Measurements from ENCODE around the gene SPOCK3.

SPOCK3 gene

DNA sequence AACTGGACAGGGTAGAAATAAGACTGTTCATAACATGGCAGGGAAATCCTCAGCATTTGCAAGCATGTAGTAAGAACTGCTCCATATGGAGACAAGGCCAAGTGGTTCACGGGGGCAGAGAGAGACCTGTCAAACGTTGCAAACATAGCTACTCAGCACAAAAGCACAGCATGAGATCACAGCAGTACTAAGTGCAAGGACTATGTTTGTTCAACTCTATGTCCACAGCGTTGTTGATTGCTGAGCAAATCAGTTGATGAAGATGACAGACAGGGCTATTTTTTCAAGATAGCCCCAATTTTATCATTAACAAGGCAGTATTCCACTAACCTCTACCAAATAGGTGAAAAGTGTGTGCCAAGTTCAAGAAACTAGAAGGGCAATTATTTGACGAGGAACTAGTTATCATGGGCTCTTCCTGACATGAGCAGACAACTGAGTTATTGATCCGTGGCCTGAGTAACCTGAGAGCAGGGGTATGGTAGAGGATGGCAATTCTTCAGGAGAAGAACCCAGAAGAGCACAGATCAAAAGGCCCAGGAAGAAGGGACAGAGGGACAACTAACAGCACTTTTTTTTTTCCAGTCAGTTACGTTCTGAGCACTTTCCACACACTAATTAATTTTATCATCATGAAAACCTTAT, 57.4 kb downstream of the SPOCK3 start:
- DNase-seq: no peak

DNA sequence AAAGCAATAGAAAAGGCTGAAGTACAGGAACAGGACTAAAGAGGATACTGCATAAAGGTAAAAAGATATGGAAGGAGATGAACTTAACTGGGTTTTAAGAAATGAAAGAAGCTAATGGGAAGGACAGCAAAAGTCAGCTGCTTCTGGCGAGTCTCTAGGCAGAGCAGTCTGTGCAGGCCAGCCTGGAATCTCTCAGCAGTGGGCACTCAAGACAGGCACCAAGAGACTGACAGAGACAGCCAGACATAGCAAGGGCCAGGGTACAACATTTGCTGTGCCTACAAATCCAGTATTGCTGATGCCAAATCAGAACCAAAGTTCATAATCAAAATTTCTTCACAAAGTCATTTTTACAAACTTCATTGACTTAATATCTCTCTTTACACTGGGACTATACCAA, 62.4 kb downstream of the SPOCK3 start:
- no peak for DNase-seq

DNA sequence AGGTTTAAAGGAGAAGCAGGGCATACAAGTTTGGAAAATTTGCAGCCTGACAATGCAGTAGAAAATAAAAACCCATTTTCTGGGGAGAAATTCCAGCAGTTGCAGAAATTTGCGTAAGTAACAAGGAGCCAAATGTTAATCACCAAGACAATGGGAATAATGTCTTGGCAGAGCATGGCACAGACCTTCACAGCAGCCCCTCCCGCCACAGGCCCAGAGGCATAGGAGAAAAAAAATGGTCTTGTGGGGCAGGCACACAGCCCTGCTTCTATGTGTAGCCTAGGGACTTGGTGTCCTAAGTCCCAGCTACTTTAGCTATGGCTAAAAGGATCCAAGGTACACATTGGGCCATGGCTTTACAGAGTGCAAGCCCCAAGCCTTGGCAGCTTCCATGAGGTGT, 65.7 kb downstream of the SPOCK3 start:
- no peak for DNase-seq

- no peak for DNase-seq
These were observed 83.7 kb downstream of the SPOCK3 start for GRCh38 chr4:167150587-167150986.

- no peak for DNase-seq
These were observed 89.7 kb downstream of the SPOCK3 start for GRCh38 chr4:167144605-167145004.

DNA sequence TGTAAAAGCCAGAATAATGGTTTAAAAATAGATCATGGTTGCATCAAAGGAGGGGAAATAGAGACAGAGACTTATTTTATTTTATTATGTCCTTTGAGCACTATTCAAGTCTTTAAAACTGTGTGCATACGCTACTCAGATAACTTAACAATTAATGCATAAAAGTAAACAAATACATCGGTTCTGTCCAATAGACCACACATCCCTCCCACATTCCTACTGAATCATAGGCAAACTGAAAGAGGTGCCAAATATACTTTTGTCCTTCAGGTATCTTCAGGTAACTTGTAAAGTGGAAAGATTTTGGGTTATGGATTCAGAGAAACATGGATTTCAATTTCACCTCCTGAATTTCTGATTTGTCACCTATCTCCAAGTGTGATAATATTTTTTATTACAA, 91.3 kb downstream of the SPOCK3 start:
- DNase-seq: no peak

- DNase-seq: no peak
These were observed 98.0 kb downstream of the SPOCK3 start for GRCh38 chr4:167136270-167136669.

GRCh38 chr4:167129146-167129545, 105.1 kb downstream of the SPOCK3 start:
- no peak for DNase-seq

DNA sequence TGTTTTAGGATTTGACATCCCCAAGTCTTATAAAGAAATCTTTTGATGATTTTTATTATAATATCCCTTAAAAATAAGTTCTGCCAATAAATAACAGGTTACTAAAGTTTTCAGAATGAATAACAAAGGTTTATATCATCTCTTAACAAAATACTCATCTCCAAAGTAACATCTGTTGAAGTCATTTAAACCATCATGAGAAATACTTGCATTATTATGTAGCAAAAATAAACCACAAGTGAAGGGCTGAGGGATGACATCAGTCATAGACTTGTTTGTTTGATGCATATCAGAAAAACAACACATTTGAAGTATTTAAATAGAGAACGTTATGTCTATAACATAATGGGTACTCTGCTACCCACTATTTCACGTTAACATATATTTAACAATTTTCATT, 114.9 kb downstream of the SPOCK3 start:
- no peak for DNase-seq

- no peak for DNase-seq
These were observed 117.0 kb downstream of the SPOCK3 start for GRCh38 chr4:167117273-167117672.

DNA sequence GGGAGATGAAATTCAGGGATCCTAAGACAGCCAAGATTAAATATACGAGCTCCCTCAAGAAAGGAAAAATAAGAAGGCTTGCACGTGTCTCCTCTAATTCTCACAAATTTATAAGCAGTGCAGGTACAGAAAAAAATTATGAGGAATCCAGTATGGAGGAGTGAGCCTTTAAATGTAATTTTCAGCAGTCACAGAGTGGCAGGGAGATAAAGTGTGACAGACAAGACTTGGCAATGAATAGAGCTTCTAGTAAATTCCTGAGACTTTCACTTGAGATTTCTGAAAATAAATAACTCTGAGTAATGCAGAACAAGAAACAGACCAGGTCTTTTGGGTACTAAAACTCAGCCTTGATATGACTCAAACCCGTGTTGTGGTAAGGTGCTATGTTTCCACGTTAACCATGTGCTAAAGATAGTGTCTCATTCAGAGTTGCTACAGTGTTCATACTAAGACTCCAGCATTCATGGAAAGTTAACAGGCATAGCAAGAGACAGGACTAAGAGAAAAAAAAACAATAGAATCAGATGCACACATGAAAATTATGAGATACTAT, 119.8 kb downstream of the SPOCK3 start:
- no peak for DNase-seq

- no peak for DNase-seq
These were observed 122.7 kb downstream of the SPOCK3 start for GRCh38 chr4:167111622-167112021.

DNA sequence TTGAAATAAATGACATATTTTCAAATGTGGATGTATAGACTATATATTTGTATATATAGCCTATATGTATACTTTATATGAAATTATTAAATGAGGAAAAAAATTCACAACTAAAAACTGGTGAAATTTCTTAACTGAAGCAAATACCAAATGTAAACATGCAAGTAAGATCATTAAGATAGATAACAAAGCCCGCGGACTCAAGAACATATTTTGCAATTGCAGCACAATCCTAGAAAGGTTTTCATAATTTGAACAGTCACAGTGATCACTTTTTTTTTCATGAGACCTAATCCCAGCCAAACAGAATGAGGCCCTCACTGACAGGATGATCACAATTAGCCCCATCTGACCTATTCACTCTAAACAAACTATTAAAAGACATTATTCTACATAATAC, 123.2 kb downstream of the SPOCK3 start:
- DNase-seq: no peak

DNA sequence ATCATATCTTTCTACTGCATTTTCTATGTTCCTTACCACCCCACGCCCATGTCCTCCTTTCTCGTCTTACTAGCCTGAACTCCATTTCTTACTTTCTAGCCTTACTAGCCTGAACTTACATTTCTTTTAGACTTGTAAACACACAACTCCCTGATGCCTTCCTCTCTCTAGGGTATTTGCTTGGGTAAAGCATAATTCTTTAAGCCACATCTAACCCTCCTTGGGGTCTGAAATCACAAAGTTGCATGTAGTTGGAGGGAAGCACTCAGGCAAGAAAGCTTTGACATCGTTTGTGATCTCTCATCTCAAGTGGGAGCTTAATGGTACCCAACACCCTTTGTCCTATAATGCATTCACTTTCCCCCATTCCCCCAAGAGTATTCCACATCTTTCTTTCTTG, 124.4 kb downstream of the SPOCK3 start:
- no peak for DNase-seq

DNA sequence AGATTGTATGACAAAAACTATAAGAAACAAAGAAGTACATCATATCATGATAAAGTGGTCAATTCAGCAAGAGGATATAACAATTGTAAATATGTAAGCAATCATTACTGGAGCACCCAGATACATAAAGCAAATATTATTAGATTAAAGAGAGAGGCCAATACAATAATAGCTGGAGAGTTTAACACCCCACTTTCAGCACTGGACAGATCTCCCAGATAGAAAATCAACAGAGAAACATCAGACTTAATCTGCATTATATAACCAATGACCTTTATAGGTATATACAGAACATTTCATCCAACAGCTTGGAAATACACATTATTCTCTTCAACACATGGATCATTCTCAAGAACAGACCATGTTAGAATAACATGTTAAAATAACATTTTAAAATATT, 128.4 kb downstream of the SPOCK3 start:
- no peak for DNase-seq

DNA sequence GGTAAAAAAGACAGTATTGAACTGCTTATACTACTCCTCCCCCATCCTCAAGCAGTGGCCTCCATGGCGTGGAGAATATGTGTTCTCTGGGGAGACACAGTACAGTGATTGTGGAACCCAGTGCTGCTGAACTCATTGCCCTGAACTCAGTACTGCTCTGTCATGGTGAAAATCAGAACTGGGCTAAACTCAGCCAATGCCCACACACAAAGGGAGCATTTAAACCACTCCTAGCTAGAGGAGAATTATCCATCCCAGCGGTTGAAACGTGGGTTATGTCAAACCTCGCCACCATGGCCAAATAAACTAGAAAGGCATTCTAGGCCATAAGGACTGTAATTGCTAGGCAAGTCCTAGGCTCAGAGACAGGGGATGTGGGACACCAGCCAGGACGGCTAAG, 131.8 kb downstream of the SPOCK3 start:
- DNase-seq: no peak

DNA sequence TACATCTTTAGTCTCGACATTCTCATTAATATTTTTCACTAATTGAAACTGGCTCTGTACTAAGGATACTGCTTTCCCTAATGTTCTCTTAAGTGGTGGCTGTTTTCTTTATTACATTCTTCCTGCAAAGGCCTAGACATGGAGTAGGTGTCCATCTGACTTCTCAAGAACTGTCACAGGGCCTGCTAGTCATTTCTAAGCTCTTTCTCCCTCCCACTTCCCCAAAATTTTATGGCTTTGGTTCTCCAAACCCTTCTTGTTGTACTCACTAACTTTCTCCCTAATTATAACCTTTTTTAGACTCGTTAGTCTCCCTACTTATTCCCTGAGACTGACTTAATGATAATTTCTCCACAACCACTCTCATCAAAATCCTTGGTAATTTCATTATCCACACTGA, 133.3 kb downstream of the SPOCK3 start:
- DNase-seq: no peak

DNA sequence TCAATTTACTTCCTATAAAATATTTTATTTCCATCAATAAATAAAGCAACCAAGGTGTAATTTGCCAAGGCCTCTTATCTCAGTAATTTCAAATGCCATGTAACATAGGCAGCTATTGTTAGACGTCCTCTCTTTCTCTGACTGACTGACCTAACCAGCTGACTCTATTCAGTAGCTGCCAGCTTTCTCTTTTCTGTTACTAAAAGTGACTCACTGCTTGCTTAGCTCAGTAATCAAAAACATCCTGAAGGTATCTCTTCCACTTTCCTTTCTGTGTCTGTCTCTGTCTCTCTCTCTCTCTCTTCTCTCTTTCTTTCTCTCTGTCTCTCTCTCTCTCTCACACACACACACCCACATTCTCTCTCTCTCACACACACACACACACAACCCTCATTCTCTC, 134.2 kb downstream of the SPOCK3 start:
- peak; percentile 4 for DNase-seq

- DNase-seq: no peak
These were observed 146.2 kb downstream of the SPOCK3 start for GRCh38 chr4:167088115-167088514.

DNA sequence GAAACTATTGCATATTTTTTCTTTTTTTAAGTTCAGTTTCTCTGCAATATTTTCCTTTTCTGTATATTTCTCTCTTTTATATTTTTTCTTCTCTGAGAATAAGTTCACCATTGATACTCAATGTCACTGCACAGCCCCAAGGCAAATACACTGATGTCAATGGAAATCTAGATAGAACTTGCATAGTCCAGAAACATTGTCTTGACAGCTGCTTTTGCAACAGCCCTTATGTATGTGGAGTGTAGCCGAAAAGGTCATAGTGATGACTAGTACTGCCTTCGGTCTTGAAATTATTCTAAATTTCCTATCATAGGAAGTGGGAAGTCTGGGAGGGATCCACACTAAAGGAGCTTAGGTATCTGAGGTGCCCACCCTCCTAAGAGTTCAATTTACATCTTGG, 150.0 kb downstream of the SPOCK3 start:
- no peak for DNase-seq

DNA sequence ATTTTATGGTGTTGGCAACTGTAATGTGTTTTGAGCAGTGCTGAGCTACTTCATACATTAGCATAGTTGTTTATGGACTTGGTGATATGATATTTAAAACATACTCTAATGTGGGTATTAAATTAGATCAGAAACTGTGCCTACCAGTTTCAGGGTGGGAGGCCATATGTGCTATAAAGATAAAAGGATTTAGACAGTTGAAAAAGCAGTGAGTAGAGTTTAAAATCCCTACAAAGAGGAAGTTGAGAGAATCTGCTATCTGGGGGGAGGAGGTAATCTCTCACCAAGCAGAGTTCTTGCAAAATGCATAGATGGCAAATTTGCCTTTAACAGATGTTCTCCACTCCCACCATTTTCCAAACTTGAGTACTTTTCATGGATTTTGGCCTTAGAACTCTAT, 154.5 kb downstream of the SPOCK3 start:
- DNase-seq: no peak

DNA sequence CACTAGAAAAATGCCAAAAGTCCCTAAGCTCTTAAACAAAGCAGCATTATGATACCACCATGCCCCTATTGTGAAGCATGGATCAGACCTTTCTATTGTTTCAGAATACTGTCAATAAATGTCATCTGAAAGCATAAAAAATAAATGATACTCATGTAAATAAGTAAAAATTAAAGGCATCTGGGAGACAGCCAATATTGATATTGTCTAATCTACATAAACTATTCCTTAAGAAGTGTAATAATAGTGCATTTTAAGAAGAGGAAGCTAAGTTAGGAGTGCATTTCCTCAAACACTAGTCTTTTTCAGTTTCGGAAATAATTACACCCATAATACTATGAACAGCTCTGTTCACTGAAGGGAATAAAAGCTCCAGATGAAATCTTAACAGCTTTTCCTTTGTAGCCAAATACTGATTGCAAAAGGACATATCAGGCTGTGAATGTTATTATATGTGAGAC, 181.6 kb downstream of the SPOCK3 start:
- no peak for DNase-seq

GRCh38 chr4:167049257-167049656, 185.0 kb downstream of the SPOCK3 start:
- DNase-seq: no peak

- DNase-seq: no peak
These were observed 192.8 kb downstream of the SPOCK3 start for GRCh38 chr4:167041524-167041923.

- DNase-seq: no peak
These were observed 198.9 kb downstream of the SPOCK3 start for GRCh38 chr4:167035390-167035789.
